Kidney glomerular epithelial cell (primary cell): Measurements from ENCODE around the gene CEACAM4.
A peak's percentile ranks its signal among the peaks of the same experiment; 100 is the strongest.
"Not testable (repeated sequence)": the region's sequence is repeated elsewhere in the genome, so short reads cannot be mapped to it uniquely, and the experiment has no call there.

Experiments used
- DNase-seq: peaks from one replicate; lab custom pipeline; 2025; lab: John Stamatoyannopoulos, UW

Gene CEACAM4

GRCh38 chr19:41584931-41585330, 41.9 kb downstream of the CEACAM4 start:
- DNase-seq, result no peak

GRCh38 chr19:41584260-41584810, 42.5 kb downstream of the CEACAM4 start:
- DNase-seq, result no peak

- not testable (repeated sequence) for DNase-seq
These were observed 44.2 kb downstream of the CEACAM4 start for GRCh38 chr19:41582577-41583182.

GRCh38 chr19:41581068-41581467, 45.8 kb downstream of the CEACAM4 start:
- not testable (repeated sequence) for DNase-seq

- DNase-seq, result no peak
These were observed 48.0 kb downstream of the CEACAM4 start for GRCh38 chr19:41578886-41579285.

GRCh38 chr19:41577833-41578232, 49.0 kb downstream of the CEACAM4 start:
- DNase-seq, result no peak

GRCh38 chr19:41577144-41577830, 49.6 kb downstream of the CEACAM4 start:
- no peak for DNase-seq

GRCh38 chr19:41575998-41576397, 50.9 kb downstream of the CEACAM4 start, which contains the start of gene CEACAM21:
Gene CEACAM21 (plus strand): TSS chr19:41576166. CDS start chr19:41576275, 109 bp downstream.
- no peak for DNase-seq

GRCh38 chr19:41570639-41571112, 56.2 kb downstream of the CEACAM4 start:
- DNase-seq, result peak; percentile 35

GRCh38 chr19:41570179-41570578, 56.7 kb downstream of the CEACAM4 start:
- DNase-seq, result no peak

GRCh38 chr19:41569481-41570150, 57.3 kb downstream of the CEACAM4 start:
- no peak for DNase-seq
